Activated CD4-positive, alpha-beta memory T cell treated with anti-CD3 and anti-CD28 coated beads, Interleukin-2, amount 10 ng/mL, durations not matched to agents 7 days and 5 days (primary cell): Measurements from ENCODE around the gene ABHD16B. TPM values are rescaled to one million over a fixed set of nuclear protein-coding genes. Genes with fewer than 3 reads are reported as not detected.
"Not testable (repeated sequence)": the region's sequence is repeated elsewhere in the genome, so short reads cannot be mapped to it uniquely, and the experiment has no call there.

Experiments used
- CTCF ChIA-PET: fragments of 350-600 bp; sonication (Branson Sonifier 250); formaldehyde crosslinking; loops from one replicate; lab custom pipeline; 2021; ENCODE audit warnings: antibody characterized with exemption, inconsistent platforms; lab: Charles Lee
- POLR2A ChIA-PET: fragments of 350-600 bp; sonication (Branson Sonifier 250); formaldehyde crosslinking; loops from one replicate; lab custom pipeline; 2021; ENCODE audit warnings: antibody characterized with exemption; lab: Charles Lee
- DNase-seq: peaks from one replicate; pipeline ENCODE4 v3.0.0-alpha.2; 2020
- H3K27ac Mint-ChIP-seq: one replicate; pipeline ENCODE4 v1.8.0; 2021; ENCODE audit warnings: mild to moderate bottlenecking, mixed read lengths
- H3K27me3 Mint-ChIP-seq: one replicate; pipeline ENCODE4 v1.8.0; 2021; ENCODE audit warnings: mixed read lengths
- H3K36me3 Mint-ChIP-seq: one replicate; pipeline ENCODE4 v1.8.0; 2021; ENCODE audit warnings: low read depth, mixed read lengths
- H3K4me1 Mint-ChIP-seq: one replicate; pipeline ENCODE4 v1.8.0; 2021; ENCODE audit warnings: mixed read lengths
- H3K4me3 Mint-ChIP-seq: one replicate; pipeline ENCODE4 v1.8.0; 2021; ENCODE audit warnings: mild to moderate bottlenecking, mixed read lengths
- H3K9me3 Mint-ChIP-seq: one replicate; pipeline ENCODE4 v1.8.0; 2021; ENCODE audit warnings: mixed read lengths
- total RNA-seq, 2 experiments: library from RNA; stranded (reverse); gene quantifications; one replicate each; pipeline ENCODE4 v1.2.3, GENCODE V29; 2021

Gene ABHD16B
- total RNA-seq, 2 experiments from 2014 or later: not detected

DNA sequence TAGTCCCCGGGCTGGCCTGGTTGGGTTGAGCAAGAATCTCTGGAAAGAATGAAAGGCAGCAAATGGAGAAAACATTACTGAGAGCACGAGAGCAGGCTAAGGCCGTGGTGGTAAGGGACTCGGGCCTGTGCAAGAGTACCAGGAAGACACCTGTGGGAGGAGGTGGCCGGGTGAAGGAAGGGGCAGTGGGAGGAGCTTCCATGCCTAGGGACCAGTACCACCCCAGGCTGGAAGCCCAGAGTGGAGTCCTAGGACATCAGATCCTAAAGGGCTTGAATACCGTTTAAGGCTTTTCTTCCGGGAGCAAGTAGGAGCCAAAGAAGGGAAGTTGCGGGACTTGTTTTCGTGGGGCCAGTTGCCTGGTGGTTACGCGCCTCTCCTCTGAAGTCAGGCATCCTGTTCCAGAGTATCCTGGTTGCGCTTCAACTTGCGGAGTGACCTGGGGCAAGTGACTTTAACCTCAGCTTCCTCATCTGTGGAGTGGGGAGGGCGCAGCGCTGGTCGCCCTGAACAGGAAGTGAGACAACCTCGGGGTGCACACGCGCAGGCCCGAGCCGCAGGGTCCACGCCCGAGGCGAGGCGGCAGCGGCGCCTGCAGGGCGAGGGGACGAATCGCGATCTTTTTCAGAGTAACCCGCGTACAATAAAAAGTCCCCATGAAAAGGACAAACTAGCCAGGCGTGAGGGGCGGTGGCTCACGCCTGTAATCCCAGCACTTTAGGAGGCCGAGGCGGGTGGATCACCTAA, 2.7 kb downstream of the ABHD16B start:
- peak; percentile 87 for DNase-seq
- H3K4me3 Mint-ChIP-seq: peak overlapping the region; percentile 83
- no peaks in the 10 kb centered on the region for H3K9me3 Mint-ChIP-seq
- ChIA-PET POLR2A (interaction anchor here (0.9 to 3.3 kb wide), 18 partner anchors 11 to 327 kb away, joined by 3 to 35 read pairs (median 8); partner anchors contain the start of genes ARFRP1, DNAJC5, GMEB2 and LIME1), CTCF (interaction anchor here (0.5 to 3.8 kb wide), 15 partner anchors 9 to 368 kb away, joined by 3 to 29 read pairs (median 5); partner anchors contain the start of genes ARFRP1, DNAJC5, HELZ2 and PTK6)
- peaks cover 41% of the 10 kb centered on the region for H3K4me1 Mint-ChIP-seq
- no peaks in the 10 kb centered on the region for H3K27me3 Mint-ChIP-seq
- peaks cover 26% of the 10 kb centered on the region for H3K36me3 Mint-ChIP-seq
- peak overlapping the region; percentile 88 for H3K27ac Mint-ChIP-seq

DNA sequence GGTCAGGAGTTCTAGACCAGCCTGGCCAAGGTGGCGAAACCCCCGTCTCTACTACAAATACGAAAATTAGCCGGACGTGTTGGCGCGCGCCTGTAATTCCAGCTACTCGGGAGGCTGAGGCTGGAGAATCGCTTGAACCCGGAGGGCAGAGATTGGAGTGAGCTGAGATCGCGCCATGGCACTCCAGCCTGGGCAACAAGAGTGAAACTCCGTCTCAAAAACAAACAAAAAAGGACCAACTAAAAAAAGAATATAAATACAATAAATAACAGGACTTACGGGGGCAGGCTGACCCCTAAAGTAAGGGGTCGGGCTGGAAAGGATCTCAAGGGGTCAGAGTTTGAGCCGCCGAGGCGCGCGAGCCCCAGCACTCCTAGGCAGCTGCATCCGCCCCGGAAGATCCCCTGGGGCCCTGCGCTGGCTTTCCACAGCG, 3.3 kb downstream of the ABHD16B start:
- no peaks in the 10 kb centered on the region for H3K27me3 Mint-ChIP-seq
- no peak for DNase-seq
- peaks cover 32% of the 10 kb centered on the region for H3K36me3 Mint-ChIP-seq
- POLR2A ChIA-PET: interaction anchor here (0.7 to 3.3 kb wide), 30 partner anchors 10 to 344 kb away, joined by 3 to 35 read pairs (median 5); partner anchors contain the start of genes ARFRP1, DNAJC5, GMEB2 and LIME1
- peak overlapping the region; percentile 88 for H3K27ac Mint-ChIP-seq
- peaks cover 41% of the 10 kb centered on the region for H3K4me1 Mint-ChIP-seq
- H3K9me3 Mint-ChIP-seq: no peaks in the 10 kb centered on the region
- CTCF ChIA-PET: interaction anchor here (0.9 to 3.8 kb wide), 15 partner anchors 9 to 326 kb away, joined by 3 to 29 read pairs (median 7); partner anchors contain the start of genes ARFRP1, HELZ2, PRPF6 and PTK6
- H3K4me3 Mint-ChIP-seq: peak overlapping the region; percentile 83

DNA sequence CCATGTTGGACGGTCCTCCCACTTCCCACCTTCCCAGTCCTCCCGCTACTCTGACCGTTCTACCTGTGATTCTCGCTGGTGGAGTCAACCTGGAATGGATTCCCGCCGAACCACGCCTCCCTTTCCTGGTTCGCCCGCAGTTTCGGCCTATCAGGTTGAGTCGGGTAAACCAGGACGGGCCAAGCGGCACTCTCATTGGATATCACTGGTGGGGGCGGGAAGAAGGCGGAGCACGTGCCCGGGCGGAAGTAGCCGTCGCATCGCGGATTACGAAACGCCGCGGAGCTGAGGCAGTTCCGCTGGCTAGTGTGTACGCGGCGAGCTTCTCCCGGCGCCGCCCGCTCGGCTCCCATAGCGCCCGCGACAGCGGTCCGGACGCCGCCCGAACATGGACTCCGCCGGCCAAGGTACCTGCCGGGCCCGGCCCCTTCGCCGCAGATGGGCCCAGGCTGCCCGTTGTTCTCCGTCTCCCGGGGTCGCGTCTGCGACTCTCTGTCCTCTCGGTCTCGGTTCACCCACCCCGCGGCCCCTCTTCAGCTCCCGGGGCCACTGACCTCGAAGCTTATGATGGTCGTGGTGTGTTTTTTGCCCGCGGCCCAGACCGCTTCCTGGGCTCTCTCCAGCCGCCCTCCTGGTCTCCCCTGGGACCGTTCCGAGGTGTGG, 3.8 kb downstream of the ABHD16B start, which contains the start of gene TPD52L2:
TSS of gene TPD52L2 (plus strand) at position 293 of the 663 bp plus-strand sequence. CDS start at position 389, 96 bp downstream.
- POLR2A ChIA-PET: interaction anchor here (0.5 to 3.3 kb wide), 32 partner anchors 10 to 344 kb away, joined by 3 to 35 read pairs (median 5); partner anchors contain the start of genes ARFRP1, DNAJC5, GMEB2 and LIME1
- Mint-ChIP-seq H3K27me3 (no peaks in the 10 kb centered on the region), H3K27ac (peak within 1 kb of the TSS; percentile 88), H3K4me3 (peak within 1 kb of the TSS; percentile 83), H3K4me1 (peaks cover 41% of the 10 kb centered on the region), H3K36me3 (peaks cover 35% of the 10 kb centered on the region), H3K9me3 (no peaks in the 10 kb centered on the region)
- CTCF ChIA-PET: interaction anchor here (0.6 to 3.8 kb wide), 15 partner anchors 31 to 369 kb away, joined by 3 to 29 read pairs (median 6); partner anchors contain the start of genes ARFRP1, HELZ2, PRPF6 and PTK6
- peak; percentile 99 for DNase-seq

DNA sequence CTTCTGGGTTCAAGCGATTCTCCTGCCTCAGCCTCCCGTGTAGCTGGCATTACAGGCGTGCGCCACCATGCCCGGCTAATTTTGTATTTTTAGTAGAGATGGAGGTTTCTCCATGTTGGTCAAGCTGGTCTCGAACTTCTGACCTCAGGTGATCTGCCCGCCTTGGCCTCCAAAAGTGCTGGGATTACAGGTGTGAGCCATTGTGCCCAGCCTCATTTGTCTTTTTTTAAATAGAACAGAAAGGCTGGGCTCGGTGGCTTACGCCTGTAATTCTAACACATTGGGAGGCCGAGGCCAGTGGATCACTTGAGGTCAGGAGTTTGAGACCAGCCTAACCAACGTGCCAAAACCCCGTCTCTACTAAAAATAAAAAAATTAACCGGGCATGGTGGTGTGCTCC, 5.7 kb downstream of the ABHD16B start:
- H3K27me3 Mint-ChIP-seq, H3K4me3 Mint-ChIP-seq, H3K9me3 Mint-ChIP-seq, DNase-seq, H3K27ac Mint-ChIP-seq: not testable (repeated sequence)
- CTCF ChIA-PET: interaction anchor here (0.6 to 0.7 kb wide), 3 partner anchors 9 to 62 kb away, joined by 3 read pairs; no protein-coding TSS in a partner anchor
- peaks cover 43% of the 10 kb centered on the region for H3K4me1 Mint-ChIP-seq
- POLR2A ChIA-PET: interaction anchor here (1.1 to 1.4 kb wide), 2 partner anchors 314 to 346 kb away, joined by 3 to 4 read pairs; no protein-coding TSS in a partner anchor
- peaks cover 38% of the 10 kb centered on the region for H3K36me3 Mint-ChIP-seq

DNA sequence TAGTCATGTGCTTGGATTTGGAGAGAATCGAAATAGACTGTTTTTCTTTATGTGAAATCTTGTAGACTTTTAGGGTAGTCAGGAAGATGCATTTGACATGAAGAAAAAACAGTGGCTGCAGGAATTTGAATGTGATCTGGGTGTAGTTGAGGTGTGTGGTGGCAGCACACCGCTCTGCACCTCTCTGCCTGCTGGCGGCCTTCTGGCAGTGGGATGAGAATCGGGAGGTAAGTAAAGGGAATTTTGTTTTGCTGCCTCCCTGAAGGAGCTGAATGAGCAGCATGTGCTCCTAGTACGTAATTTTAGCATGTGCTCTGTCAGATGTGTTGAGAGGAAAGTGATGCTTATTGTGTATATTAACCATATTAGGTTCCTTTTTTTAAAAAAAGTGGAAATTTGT, 7.0 kb downstream of the ABHD16B start:
- Mint-ChIP-seq H3K4me1 (peaks cover 51% of the 10 kb centered on the region), H3K4me3 (peak overlapping the region; percentile 1), H3K27me3 (no peaks in the 10 kb centered on the region), H3K36me3 (peaks cover 41% of the 10 kb centered on the region), H3K27ac (peak overlapping the region; percentile 21), H3K9me3 (no peaks in the 10 kb centered on the region)
- ChIA-PET POLR2A (no interaction called here), CTCF (no interaction called here)
- DNase-seq: no peak

DNA sequence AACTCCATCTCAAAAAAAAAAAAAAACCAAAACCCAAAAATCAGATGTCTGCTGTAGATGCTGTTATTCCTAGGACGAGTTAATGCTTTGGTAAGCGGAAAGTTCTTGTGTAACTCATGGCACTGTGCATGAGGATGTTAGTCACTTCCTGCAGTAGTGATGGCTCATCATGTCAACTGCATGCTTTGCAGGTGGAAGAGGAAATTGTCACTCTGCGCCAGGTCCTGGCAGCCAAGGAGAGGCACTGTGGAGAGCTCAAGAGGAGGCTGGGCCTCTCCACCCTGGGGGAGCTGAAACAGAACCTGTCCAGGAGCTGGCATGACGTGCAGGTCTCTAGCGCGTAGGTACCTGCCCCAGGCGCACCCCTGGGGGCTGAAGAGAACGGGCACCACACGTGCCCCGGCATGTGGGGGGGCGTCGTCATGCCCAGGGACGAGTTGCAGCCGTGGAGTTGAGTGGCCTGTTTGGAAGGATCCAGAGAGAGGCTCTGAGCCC, 12.2 kb downstream of the ABHD16B start:
- no peaks in the 10 kb centered on the region for H3K27me3 Mint-ChIP-seq
- peak; percentile 78 for DNase-seq
- H3K36me3 Mint-ChIP-seq: peaks cover 62% of the 10 kb centered on the region
- CTCF ChIA-PET: interaction anchor here (0.9 to 1.6 kb wide), 4 partner anchors 9 to 165 kb away, joined by 3 to 7 read pairs (median 4); no protein-coding TSS in a partner anchor
- peak overlapping the region; percentile 91 for H3K27ac Mint-ChIP-seq
- POLR2A ChIA-PET: interaction anchor here (0.6 to 3.8 kb wide), 4 partner anchors 9 to 172 kb away, joined by 3 to 35 read pairs (median 3); partner anchors contain the start of gene TPD52L2
- H3K4me1 Mint-ChIP-seq: peaks cover 37% of the 10 kb centered on the region
- peak overlapping the region; percentile 18 for H3K4me3 Mint-ChIP-seq
- H3K9me3 Mint-ChIP-seq: no peaks in the 10 kb centered on the region

DNA sequence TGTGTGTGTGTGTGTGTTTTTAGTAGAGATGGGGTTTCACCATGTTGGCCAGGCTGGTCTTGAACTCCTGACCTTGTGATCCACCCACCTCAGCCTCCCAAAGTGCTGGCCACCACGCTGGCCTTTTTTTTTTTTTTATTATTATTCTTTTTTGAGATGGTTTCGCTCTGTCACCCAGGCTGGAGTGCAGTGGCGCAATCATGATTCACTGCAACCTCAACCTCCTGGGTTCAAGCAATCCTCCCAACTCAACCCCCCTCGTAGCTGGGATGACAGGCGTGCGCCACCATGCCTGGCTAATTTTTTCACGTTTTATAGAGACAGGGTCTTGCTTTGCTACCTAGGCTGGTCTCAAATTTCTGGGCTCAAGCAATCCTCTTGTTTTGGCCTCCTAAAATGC, 12.9 kb downstream of the ABHD16B start:
- H3K9me3 Mint-ChIP-seq, H3K4me3 Mint-ChIP-seq, H3K27me3 Mint-ChIP-seq, DNase-seq: not testable (repeated sequence)
- Mint-ChIP-seq H3K4me1 (peaks cover 34% of the 10 kb centered on the region), H3K36me3 (peaks cover 58% of the 10 kb centered on the region), H3K27ac (peak overlapping the region; percentile 91)
- ChIA-PET POLR2A (interaction anchor here (1.4 to 3.8 kb wide), 2 partner anchors 9 to 21 kb away, joined by 3 to 35 read pairs; partner anchors contain the start of gene TPD52L2), CTCF (interaction anchor here (0.9 kb wide), 1 partner anchor 20 kb away, joined by 3 read pairs; no protein-coding TSS in a partner anchor)

DNA sequence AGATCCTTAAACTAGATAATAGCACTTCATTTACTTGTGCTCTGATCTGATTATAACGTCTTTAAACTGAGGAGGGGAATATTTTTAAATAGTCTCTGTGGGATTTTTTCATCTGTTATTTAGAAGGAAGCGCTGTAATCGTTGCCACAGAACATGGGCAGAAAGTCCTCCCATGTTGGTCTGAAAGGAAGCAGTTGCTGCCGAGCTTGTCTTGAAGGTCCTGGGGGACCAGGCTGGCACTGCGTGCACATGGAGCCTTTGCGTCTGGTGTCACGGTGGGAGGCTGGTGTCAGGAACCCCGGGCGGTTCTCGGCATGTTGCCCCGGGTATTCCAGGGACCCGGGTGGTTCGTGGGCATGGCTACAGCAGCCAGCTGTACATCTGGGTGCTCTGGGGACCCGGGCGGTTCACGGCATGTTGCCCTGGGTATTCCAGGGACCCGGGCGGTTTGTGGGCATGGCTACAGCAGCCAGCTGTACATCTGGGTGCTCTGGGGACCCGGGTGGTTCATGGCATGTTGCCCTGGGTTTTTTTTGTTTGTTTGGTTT, 15.3 kb downstream of the ABHD16B start:
- Mint-ChIP-seq H3K4me3 (no peak overlapping the region), H3K4me1 (peaks cover 31% of the 10 kb centered on the region), H3K36me3 (peaks cover 45% of the 10 kb centered on the region), H3K27ac (no peak overlapping the region), H3K9me3 (no peaks in the 10 kb centered on the region), H3K27me3 (no peaks in the 10 kb centered on the region)
- no peak for DNase-seq
- ChIA-PET POLR2A (interaction anchor here (0.7 to 3.8 kb wide), 3 partner anchors 12 to 339 kb away, joined by 4 to 35 read pairs (median 8); partner anchors contain the start of gene TPD52L2), CTCF (no interaction called here)

DNA sequence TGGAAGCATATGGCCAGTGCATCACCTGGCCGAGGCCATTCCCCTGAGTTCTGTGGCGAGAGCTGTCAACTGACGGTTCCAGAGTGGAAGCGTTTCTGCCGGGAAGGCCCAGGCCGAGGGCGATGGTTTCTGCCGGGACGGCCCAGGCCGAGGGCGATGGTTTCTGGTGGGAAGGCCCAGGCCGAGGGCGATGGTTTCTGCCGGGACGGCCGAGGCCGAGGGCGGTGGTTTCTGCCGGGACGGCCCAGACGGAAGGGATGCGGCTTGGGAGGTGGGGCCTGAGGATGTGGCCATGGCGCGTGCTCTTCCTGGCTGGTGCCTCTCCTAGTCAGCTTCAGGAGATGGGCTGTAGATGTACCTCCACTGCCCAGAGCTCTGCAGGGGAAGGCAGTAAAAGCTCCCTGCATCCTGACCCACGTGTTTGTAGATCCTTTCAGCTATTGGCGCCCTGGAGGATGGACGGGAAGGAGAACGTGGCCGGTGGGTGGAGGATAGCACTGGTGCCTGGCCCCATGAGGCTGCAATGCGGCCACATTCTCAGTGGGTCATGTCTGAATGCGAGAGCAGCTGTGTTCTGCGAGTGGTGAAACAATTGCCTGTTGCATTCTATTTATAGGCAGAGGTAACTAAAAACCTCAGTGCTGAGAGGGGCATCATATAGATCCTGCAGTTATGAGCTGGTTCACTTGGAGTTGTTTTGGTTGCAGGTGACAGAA, 16.6 kb downstream of the ABHD16B start:
- ChIA-PET CTCF (no interaction called here), POLR2A (interaction anchor here (1.1 kb wide), 1 partner anchor 14 kb away, joined by 4 read pairs; no protein-coding TSS in a partner anchor)
- no peak overlapping the region for H3K4me3 Mint-ChIP-seq
- no peaks in the 10 kb centered on the region for H3K9me3 Mint-ChIP-seq
- no peaks in the 10 kb centered on the region for H3K27me3 Mint-ChIP-seq
- H3K4me1 Mint-ChIP-seq: peaks cover 21% of the 10 kb centered on the region
- no peak for DNase-seq
- H3K27ac Mint-ChIP-seq: no peak overlapping the region
- H3K36me3 Mint-ChIP-seq: peaks cover 41% of the 10 kb centered on the region

DNA sequence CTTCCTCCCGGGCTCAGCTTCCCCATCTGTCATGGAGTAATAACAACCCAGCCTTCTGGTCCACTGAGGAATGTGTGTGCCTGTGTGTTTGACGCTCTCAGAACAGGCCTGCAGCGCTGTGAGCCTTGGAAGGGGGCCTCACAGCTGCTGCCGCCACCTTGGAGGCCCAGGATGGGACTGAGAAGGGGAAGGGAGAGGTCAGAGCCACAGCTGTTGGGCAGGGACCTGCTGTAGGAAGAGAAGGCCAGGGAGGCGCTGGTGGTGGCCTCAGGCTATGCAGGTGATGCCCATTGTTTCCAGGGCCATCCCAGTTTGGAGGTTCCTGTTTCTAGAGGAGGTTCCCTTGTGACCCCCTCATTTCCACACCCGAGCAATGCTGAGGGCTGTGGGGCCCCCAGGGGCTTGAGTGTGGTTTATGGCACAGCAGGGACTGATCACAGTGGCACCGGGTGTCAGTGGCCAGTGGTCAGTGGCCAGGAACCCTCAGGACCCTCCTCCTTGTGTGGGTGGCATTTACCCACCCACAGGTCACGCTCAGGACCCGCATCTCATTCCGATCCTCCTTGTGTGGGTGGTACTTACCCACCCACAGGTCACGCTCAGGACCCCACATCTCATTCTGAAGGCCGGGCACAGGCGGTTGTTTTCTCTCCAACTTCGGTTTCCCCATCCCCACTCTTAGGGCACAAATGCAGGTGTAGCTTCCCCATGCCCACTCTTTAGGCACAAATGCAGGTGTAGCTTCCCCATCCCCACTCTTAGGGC, 17.8 kb downstream of the ABHD16B start:
- POLR2A ChIA-PET: interaction anchor here (0.6 kb wide), 1 partner anchor 14 kb away, joined by 4 read pairs; the partner anchor contains the start of gene TPD52L2
- H3K27me3 Mint-ChIP-seq: no peaks in the 10 kb centered on the region
- H3K36me3 Mint-ChIP-seq: peaks cover 39% of the 10 kb centered on the region
- peaks cover 12% of the 10 kb centered on the region for H3K4me1 Mint-ChIP-seq
- no peak for DNase-seq
- no peak overlapping the region for H3K4me3 Mint-ChIP-seq
- CTCF ChIA-PET: no interaction called here
- no peak overlapping the region for H3K27ac Mint-ChIP-seq
- no peaks in the 10 kb centered on the region for H3K9me3 Mint-ChIP-seq

DNA sequence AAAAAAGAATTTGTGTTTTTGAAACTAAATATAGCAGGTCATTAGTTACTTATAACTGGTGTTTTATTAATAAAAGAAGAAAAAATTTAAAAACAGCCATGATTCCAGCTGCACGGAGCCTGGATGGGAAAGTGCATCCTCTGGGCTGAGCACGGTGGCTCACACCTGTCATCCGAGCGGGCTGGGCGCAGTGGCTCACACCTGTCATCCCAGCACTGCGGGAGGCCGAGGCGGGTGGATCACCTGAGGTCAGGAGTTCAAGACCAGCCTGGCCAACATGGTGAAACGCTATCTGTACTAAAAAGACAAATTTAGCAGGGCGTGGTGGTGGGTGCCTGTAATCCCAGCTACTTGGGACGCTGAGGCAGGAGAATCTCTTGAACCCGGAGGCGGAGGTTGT, 19.6 kb downstream of the ABHD16B start:
- H3K27me3 Mint-ChIP-seq, DNase-seq, H3K9me3 Mint-ChIP-seq, H3K27ac Mint-ChIP-seq, H3K4me3 Mint-ChIP-seq, CTCF ChIA-PET: not testable (repeated sequence)
- peaks cover 14% of the 10 kb centered on the region for H3K4me1 Mint-ChIP-seq
- peaks cover 33% of the 10 kb centered on the region for H3K36me3 Mint-ChIP-seq
- POLR2A ChIA-PET: interaction anchor here (1.8 kb wide), 1 partner anchor 15 kb away, joined by 6 read pairs; no protein-coding TSS in a partner anchor
